Ishikawa (cell line): ENCODE measurements around the gene PCDH15.

Experiments
- CEBPB ChIP-seq: IDR thresholded peaks from 2 replicates; pipeline ENCODE4 v1.6.1; 2012
- CREB1 ChIP-seq: IDR thresholded peaks from 2 replicates; pipeline ENCODE4 v1.6.1; 2012; ENCODE audit warnings: low read depth
- EGR1 ChIP-seq: IDR thresholded peaks from 2 replicates; pipeline ENCODE4 v1.6.1; 2012
- EP300 ChIP-seq: IDR thresholded peaks from 2 replicates; pipeline ENCODE4 v1.6.1; 2012; ENCODE audit warnings: borderline replicate concordance
- FOXM1 ChIP-seq: IDR thresholded peaks from 2 replicates; pipeline ENCODE4 v1.6.1; 2012; ENCODE audit warnings: low read depth, borderline replicate concordance
- NFIC ChIP-seq: IDR thresholded peaks from 2 replicates; pipeline ENCODE4 v1.6.1; 2012
- RAD21 ChIP-seq: IDR thresholded peaks from 2 replicates; pipeline ENCODE4 v1.6.1; 2012; ENCODE audit warnings: low read depth
- TAF1 ChIP-seq: IDR thresholded peaks from 2 replicates; pipeline ENCODE4 v1.6.1; 2012; ENCODE audit warnings: low read depth, mild to moderate bottlenecking
- TCF12 ChIP-seq: IDR thresholded peaks from 2 replicates; pipeline ENCODE4 v1.6.1; 2012; ENCODE audit warnings: low read depth
- TEAD4 ChIP-seq: IDR thresholded peaks from 2 replicates; pipeline ENCODE4 v1.6.1; 2012
- YY1 ChIP-seq: IDR thresholded peaks from 2 replicates; pipeline ENCODE4 v1.6.1; 2012; ENCODE audit warnings: low read depth
- ZBTB7A ChIP-seq: IDR thresholded peaks from 2 replicates; pipeline ENCODE4 v1.6.1; 2012; ENCODE audit warnings: low read depth
- TF ChIP-seq, protein P1 (sequence below): IDR thresholded peaks from 2 replicates; pipeline ENCODE4 v1.6.1; 2012
- TF ChIP-seq, protein P2 (sequence below): IDR thresholded peaks from 2 replicates; pipeline ENCODE4 v1.6.1; 2012; ENCODE audit warnings: low read depth, mild to moderate bottlenecking
- TF ChIP-seq, protein P3 (sequence below): IDR thresholded peaks from 2 replicates; pipeline ENCODE4 v1.6.1; 2012

PCDH15 gene

DNA sequence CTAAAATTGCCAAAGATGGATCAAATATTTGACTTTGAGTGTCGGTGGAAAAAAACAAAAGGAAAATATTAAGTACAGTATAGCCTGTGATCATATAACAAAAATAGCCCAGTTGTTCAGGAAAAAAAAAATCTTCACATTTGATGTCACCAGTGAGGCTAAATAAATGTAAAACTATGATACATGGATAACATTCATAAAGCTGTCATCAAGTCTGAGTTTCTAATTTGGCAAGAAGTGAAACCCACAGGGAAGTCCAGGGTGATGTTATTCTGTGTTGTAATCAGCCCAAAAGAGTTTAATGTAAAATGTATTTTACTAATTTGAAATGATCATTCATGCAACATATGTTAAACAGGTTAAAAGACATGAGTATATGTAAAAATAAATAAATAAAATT, 908.0 kb downstream of the PCDH15 start:
- TF ChIP-seq, protein P1, sequence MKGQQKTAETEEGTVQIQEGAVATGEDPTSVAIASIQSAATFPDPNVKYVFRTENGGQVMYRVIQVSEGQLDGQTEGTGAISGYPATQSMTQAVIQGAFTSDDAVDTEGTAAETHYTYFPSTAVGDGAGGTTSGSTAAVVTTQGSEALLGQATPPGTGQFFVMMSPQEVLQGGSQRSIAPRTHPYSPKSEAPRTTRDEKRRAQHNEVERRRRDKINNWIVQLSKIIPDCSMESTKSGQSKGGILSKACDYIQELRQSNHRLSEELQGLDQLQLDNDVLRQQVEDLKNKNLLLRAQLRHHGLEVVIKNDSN: no peak
- TF ChIP-seq TCF12 (no peak), EP300 (no peak), TEAD4 (no peak), EGR1 (no peak), ZBTB7A (no peak), YY1 (no peak), FOXM1 (no peak), RAD21 (no peak), TAF1 (no peak), CEBPB (no peak), CREB1 (no peak), NFIC (no peak)
- TF ChIP-seq, protein P2, sequence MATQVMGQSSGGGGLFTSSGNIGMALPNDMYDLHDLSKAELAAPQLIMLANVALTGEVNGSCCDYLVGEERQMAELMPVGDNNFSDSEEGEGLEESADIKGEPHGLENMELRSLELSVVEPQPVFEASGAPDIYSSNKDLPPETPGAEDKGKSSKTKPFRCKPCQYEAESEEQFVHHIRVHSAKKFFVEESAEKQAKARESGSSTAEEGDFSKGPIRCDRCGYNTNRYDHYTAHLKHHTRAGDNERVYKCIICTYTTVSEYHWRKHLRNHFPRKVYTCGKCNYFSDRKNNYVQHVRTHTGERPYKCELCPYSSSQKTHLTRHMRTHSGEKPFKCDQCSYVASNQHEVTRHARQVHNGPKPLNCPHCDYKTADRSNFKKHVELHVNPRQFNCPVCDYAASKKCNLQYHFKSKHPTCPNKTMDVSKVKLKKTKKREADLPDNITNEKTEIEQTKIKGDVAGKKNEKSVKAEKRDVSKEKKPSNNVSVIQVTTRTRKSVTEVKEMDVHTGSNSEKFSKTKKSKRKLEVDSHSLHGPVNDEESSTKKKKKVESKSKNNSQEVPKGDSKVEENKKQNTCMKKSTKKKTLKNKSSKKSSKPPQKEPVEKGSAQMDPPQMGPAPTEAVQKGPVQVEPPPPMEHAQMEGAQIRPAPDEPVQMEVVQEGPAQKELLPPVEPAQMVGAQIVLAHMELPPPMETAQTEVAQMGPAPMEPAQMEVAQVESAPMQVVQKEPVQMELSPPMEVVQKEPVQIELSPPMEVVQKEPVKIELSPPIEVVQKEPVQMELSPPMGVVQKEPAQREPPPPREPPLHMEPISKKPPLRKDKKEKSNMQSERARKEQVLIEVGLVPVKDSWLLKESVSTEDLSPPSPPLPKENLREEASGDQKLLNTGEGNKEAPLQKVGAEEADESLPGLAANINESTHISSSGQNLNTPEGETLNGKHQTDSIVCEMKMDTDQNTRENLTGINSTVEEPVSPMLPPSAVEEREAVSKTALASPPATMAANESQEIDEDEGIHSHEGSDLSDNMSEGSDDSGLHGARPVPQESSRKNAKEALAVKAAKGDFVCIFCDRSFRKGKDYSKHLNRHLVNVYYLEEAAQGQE: no peak
- TF ChIP-seq, protein P3, sequence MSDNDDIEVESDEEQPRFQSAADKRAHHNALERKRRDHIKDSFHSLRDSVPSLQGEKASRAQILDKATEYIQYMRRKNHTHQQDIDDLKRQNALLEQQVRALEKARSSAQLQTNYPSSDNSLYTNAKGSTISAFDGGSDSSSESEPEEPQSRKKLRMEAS: no peak

DNA sequence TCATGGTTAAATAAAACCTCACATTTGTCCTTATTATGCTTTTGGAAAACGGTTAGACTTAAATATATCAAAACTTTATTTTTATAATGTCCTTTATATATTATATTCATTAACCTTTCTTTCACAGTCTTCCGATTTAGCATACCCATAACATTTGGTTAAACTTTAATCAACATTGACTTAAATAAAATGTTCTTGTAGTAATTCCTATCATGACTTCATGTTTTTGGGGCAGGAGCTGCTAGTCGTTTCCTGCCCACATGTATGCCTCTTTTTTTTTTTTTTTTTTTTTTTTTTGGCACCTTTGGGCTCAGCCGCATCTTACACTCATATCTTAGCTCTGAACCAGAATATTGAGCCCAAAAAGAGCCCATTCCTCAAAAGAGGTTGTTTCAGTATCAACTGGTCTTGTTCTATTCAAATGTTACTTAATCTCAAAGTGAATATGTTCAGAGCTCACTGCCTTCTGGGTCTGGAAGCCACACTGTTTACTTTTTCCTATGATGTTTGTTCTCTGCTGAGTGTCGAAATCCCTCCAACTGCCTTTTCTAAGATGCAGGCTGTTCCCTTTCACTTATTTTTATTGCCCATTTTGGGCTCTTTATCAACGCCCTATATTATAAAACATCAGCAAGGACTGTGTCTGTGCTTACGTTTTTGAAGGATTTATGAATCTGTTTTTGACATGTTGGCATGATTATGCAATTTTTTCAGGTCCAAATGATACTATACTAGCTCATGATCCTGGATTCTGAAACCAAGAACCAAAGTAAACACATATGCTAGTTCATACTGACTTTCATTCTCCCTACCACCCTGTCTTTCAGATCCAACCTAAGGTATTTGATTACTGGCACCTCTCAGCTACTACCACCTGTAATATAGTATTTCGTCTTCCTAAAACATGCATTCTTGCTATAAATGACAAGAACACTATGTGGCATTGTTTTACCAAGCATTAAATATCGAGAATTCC, 914.4 kb downstream of the PCDH15 start:
- TF ChIP-seq RAD21 (no peak), FOXM1 (no peak), ZBTB7A (no peak), CEBPB (no peak), EGR1 (no peak), YY1 (no peak), EP300 (no peak), TCF12 (no peak), TEAD4 (no peak), NFIC (no peak), TAF1 (no peak), CREB1 (no peak)
- TF ChIP-seq, protein P2: no peak
- TF ChIP-seq, protein P3: no peak
- TF ChIP-seq, protein P1: no peak

DNA sequence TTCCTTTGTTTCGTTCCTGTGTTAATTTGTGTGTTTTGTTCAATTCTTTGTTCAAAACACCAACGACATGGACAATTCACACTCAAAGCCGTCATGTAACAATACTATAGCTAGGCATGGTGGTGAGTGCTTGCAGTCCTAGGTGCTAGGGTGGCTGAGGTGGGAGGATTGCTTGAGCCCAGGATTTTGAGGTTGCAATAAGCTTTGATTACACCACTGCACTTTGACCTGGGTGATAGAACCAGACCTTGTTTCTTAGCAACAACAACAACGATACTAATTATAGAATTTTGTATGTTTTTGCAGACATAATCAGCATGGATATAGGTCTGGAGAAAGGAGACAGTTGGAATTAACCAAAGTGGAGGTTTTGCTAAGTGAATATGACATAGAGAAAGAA, 936.2 kb downstream of the PCDH15 start:
- TF ChIP-seq TEAD4: no peak
- TF ChIP-seq, protein P3: no peak
- no peak for TF ChIP-seq CEBPB

DNA sequence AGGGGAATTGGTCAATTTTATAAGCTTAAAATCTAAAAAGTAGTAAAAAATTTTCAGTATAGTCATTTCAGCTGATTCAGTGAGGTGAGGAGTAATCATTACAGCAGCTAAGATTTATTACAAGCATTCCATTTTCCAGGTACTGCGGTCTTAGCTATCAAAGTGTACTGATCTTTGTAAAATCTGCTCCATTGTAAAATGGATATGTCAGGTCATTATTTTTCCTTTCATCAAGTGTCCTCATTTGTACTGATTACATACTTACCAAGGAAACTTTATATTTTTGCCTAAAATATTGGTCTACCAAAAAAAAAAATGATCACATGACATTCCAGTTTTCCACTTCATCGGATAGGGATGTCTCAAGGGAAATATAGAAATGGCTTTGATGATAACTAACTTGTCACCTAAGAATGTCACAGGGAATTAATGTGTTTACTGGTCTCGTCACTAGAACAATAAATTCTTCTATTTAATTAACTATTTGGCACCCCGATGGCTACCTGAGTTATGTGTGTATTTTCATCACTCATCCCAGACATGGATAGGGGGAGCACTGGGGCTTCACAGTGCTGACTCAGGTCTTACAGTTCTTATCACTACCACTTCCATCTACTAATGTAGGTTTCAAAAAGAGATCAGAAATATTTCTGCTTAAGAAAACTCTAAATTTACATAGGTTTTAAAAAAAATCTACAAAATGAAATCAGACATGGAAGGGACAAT, 948.4 kb downstream of the PCDH15 start:
- TF ChIP-seq, protein P1: no peak
- no peak for TF ChIP-seq YY1
- TF ChIP-seq CEBPB: no peak
- TF ChIP-seq, protein P3: no peak
- no peak for TF ChIP-seq CREB1
- TF ChIP-seq RAD21: no peak
- no peak for TF ChIP-seq EP300
- TF ChIP-seq, protein P2: no peak
- TF ChIP-seq FOXM1: no peak
- TF ChIP-seq TCF12: no peak
- TF ChIP-seq EGR1: no peak
- TF ChIP-seq NFIC: no peak
- TF ChIP-seq TEAD4: no peak
- no peak for TF ChIP-seq ZBTB7A
